ENCODE data around the gene NRAP.

Gene NRAP

GRCh38 chr10:113603057-113603777, 60.6 kb downstream of the NRAP start:
- DNase-seq = no peak

GRCh38 chr10:113600569-113600968, 63.3 kb downstream of the NRAP start:
- no peak for DNase-seq

DNA sequence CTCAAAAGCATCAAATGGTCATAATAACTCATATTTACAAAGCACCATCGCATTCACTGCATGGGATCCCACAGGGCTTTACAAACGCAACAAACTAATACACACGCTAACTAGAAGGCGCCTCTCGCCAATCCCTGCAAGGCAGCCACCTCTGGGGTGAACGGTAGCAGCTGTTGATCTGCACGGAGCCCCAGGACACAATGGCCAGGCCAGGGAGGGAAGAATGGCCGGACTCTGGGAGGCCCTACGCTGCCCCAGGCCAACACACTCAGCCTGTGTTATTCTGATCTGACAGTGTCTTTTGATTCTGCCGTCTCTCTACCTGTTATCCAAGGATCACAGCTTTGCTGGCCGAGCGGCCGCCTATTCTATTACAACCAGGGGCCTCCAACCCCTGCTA, 69.2 kb downstream of the NRAP start:
- no peak for DNase-seq

- no peak for DNase-seq
Measured at GRCh38 chr10:113592380-113592779, 71.5 kb downstream of the NRAP start.

DNA sequence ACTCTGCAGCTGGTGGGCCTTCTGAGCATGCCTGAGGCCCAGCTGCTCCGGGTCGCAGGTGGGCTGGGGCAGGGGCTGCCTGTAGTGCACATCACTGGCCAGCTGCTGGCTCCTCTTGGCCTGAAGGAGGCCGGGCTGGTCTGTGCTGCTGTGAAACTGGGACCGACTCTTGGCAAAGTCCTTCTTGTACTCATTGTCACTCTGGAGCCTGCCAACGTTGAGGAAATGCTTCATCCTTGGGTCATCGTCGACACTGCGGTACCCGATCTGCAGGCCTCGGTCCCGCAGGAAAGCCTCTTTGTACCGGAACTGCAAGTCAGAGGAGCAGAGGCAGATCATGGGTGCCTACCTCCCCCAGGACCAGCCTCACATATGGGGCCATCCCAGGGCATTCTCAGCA, 73.3 kb downstream of the NRAP start:
- no peak for DNase-seq

DNA sequence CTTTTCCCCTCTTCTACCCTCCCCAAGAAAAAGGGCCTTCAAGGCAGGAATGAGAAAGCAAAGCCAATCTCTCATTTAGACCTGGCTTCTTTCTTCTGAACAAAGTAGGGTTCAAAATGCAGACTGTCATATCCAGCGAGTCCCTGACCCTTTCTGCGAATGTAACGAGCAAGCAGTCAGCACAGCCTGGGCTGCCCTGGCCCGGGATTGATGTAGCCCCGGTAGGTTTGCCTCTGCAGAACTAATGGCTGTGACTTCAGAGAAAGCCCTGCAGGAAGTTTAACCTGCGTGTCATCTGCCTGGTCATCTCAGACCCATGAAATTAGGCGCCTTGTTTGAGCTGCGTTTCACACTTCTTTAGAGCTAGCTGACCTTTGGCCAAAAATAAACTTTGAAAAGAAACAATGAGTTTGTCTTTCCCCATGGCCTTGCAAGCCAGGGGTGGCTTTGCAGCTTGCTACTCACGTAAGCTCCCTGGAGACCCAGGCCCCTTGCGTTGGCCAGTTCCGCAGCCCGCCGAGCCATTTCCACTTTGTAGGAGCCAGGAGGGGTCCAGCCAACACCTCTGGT, 74.6 kb downstream of the NRAP start:
- DNase-seq = no peak

GRCh38 chr10:113585949-113586348, 77.9 kb downstream of the NRAP start:
- DNase-seq = no peak

- DNase-seq = no peak
Measured at GRCh38 chr10:113583571-113583970, 80.3 kb downstream of the NRAP start.

GRCh38 chr10:113581092-113581491, 82.7 kb downstream of the NRAP start:
- no peak for DNase-seq

GRCh38 chr10:113578773-113579172, 85.1 kb downstream of the NRAP start:
- DNase-seq = no peak

DNA sequence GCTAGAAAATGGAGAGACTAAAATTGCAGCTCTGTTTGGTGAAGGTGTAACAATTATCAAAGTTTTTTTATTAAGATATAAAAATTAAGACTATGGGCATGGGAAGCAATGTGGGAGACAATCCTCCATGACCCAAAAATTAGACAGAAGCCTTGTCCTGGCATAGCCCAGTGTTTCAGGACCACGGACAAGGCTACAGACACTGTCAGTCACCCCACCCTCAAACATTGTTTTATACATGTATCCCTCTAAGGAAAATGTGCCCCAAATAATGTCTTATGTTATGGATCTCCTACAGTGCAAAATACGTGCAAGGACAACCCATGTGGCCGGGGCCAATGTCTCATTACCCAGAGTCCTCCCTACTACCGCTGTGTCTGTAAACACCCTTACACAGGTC, 87.0 kb downstream of the NRAP start:
- DNase-seq = no peak

DNA sequence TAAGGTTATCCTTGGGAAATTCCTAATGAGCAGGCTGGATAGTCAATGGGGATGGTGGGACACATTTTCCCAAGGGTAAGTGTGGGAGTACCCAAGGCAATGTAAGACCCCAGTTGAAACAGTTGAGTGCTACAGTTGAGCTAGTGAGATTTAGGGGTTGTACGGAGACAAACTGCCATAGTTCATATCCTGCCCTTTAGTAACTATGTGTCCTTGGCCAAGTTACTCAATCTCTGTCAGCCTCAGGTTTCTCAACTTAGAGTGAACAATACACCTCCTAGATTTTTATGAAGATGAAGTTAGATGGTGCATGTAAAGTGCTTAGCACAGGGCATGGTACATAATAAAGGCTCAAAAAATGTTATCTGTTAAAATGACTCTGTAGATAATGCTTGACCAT, 90.5 kb downstream of the NRAP start:
- no peak for DNase-seq

DNA sequence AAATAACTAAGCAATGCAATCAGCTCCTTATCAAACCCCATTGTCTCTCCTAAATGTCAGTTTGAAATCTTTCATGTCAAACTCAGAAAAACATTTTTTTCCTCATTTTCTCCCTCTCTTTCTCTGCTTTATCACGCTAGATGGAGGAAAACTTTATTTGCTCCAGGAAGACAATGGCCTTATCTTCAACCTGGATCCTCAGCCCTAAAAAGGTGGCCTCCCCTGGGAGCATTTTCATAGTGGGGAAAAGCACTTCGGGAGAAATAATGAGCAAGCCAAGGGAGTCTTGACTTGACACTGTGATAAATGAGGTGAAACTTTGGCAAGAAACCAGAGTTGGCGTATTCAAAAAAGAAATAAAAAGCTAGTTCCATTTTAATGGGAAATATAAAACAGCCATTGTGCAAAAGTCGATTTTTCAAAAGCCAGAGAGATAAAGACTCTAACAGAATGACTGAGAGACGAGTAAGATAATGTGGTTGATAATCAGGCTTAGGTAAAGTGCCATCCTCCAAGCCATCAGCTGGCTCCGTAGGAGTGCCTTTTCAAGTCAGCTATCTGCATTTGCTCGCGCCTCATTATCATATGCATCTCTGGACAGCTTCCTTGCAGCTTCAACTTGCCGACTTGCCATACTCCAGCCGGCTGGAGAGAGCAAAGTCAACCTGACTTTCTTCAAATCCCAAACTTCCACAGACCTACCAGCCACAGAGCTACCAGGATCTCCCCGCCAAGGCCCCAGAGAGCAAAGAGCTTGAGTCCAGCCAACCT, 91.1 kb downstream of the NRAP start:
- DNase-seq = no peak

DNA sequence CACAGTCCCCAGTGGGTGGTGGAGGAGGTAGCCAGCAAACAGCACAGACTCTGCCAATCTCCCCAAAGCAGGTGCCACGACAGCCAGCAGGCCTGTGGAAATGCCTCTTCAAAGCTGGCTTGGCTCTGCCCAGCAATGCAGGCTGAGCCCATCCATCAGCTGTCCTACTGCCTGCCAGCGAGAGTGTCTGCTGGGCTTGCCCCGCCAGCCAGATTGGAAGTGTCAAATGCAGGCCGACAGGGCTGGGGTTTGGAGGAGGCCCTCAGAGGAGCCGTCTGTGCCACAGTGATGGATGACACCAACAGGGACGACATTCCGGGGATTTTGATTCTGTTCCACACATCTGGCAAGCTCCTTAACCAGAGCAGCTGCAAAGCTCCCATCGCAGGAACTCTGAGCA, 94.3 kb downstream of the NRAP start:
- no peak for DNase-seq

DNA sequence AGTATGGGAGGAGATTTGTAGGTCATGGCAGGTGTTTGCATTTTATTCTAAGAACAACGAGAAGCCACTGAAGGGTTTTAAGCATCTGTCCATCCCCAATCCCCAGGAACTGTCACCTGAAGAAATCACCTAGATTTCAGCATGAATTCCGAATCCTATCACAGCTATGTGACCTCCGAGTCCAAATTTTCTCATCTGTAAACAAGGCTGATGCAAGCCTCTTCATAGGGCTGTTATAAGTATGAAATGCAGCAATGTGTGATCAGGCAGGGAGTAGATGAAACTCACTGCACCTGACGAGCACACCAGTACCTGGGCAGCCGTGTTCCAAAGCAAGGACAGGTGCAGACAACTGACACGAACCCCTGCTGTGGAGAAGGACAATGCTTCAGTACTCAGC, 97.0 kb downstream of the NRAP start:
- no peak for DNase-seq

DNA sequence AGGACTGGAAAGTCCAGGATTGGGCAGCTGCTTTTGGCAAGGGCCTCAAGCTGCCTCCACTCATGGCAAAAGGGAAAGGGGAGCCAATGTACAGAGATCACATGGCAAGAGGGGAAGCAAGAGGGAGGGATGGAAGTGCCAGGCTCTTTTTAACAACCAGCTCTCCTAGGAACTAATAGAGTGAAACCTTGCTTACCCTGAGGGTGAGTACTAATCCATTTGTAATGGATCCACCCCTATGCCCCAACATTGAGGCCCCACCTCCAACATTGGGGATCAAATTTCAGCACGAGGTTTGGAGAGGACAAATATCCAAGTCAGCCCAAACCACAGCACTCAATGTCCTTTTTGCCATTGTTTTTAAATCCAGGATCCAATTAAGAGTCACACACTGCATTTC, 98.5 kb downstream of the NRAP start:
- no peak for DNase-seq

DNA sequence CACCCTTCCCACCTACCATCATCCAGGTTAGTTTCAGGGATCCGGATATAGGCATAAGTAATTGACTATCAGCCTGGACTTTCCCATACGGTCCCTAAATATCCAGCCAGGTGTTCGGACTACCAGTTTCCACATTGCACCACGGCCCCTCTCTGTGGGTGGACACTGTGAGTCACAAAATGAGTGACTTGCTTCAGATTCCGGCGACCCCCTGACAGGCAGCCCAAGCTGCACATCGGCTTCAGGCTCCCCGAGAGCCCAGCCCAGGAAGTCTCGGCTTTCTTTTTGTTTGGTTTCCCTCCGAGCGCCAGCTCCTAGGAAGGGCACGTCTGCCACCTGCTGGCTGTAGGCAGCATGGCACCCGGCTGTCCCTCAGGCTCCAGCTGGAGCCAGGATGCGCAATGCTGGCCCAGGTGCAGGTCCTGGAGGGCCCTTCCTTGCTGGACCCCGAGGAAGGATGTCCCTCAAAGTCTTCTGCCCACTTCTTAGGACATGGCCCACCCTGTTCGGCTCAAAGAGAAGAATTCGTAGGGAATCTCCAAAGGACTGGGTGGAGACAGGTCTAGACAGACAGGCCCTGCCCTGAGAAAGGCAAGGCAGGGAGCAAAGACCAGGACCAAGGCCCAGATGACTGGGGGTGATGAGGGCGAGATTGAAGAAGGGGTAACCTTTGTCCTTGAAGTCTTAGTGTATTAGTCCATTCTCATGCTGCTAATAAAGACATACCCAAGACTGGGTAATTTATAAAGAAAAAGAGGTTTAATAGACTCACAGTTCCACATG, 100.3 kb downstream of the NRAP start:
- no peak for DNase-seq

DNA sequence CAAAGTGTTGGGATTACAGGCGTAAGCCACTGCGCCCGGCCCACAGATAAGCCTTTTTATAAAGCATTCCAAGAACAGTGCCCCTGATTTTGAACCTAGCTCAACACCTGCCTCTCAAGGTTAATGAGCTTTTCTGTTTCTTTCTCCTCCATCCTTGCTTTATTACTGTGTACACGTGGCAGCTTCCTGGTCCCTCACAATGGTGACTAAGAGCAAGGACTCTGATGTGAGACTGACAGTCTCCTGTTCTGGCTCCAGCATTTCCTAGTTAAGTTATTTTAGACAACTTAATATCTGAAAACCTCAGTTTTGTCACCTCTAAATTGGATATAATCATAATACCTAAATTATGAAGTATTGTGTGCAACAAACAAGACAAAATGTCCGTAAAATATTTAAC, 101.1 kb downstream of the NRAP start:
- DNase-seq = no peak

DNA sequence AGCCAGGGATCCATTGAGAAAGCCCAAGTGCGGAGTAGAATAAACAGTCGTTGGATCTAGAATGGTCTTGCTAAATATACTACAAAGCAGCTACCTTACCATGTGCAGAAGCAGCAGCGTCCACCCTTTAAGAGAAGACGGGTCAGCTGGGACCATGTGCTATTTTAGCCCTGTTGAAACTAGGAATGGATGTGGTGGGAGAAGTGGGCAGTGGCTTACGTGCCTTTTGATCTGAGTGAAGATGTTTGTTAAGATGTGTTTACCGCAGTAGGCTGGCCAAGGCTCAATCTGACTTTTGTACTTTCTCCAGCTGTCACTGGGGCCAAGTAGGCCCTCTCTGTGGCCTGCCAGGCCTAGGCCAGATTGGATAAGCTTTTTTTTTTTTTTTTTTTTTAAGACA, 101.8 kb downstream of the NRAP start:
- no peak for DNase-seq

DNA sequence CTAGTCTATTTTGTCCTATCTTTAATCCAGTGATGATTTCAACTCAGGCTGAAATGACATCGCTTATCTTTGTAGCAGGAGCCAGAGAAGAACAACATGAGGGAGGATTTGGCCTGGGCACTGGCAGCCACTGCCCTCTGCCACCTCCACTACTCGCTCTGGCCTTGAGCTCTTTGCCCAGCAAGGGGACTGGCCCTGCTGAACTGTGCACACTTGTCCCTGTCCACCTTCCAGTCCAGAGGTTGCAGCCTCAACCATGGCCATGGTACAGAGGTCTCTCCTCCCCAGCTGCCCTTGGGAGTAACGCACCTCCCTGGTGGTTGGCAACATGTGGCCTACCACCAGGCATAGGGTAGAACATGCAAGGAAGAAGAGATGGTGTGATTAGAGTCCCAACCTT, 102.6 kb downstream of the NRAP start:
- DNase-seq = no peak

DNA sequence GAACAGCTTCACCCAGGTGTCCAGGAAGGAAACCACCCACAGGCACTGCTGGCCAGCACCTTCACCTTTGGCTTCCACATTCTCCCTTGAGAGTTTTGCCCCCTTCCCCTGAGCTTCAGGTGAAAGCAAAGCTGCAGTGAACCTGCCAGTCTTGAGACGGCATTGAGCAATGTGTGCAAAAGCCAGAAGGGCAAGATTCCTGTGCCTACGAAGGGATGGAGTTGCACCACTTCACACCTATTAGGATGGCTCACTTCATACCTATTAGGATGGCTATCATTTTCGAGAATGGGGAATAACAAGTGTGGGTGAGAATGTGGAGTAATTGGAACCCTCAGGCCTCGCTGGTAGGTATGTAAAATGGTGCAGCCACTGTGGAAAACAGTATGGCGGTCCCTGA, 103.8 kb downstream of the NRAP start:
- no peak for DNase-seq

DNA sequence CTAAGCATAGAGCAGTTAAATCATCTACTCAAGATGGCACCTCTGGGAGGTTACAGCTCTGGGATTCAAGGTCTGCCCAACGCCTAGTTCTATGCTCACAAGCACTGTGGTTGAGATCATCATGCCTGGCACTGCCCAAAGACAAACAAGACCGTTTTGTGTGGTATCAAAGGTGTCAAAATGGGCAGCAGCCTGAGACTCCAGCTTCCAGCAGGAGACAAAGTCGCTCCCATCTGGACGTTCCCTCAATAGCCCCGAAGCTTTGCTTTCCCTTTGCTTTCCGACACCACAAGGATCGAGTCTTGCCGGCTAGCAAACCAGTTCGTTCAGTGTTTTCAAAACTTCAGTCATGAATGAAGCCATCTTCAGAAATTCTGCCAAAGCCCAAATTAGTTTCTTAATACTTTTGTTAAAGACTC, 105.9 kb downstream of the NRAP start:
- no peak for DNase-seq

DNA sequence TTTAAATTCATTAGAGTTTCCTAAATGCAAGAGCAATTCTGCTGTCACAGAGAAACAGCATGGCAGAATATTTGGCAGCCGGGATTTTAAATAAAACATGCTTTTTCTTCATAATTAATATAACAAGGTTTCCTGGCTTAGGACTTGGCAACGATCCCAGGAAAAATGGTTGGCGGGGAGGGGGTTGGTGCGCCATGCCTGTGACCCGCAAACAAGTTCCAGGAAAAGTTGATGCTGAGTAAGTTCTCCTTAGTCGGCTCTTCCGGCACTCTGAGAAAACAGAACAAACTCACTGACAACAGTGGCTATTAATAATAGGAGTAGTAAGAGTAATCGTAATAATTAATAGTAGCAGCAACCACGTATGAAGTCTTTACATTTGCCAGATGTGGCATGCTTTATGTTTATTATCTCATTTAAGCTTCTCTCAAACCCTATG, 106.4 kb downstream of the NRAP start:
- DNase-seq = no peak

DNA sequence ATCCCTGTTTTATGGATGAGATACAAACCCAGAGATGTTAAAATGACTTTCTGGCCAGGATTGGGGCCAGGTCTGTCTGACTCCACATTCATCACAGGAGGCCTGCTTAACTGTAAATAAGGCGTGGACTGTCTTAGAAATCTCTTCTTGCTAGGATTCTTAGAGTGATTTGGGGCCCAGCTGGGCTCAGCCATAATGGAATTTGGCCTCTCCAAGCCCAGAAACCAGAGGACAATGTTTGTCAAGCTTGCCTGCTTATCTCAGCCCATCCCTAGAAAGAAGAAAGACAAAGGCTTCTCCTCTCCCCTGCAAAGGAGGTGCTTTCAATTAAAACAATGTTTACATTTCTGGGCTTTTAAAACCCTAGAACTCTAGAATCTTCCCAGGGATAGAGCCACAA, 108.1 kb downstream of the NRAP start:
- DNase-seq = no peak

Data from GF-D8 (cell line).